ENCODE data around the gene GABBR1. TPM values are rescaled to one million over a fixed set of nuclear protein-coding genes. Genes with fewer than 3 reads are reported as not detected.
A peak's percentile ranks its signal among the peaks of the same experiment; 100 is the strongest.

Gene GABBR1
- polyA plus RNA-seq, 3 donors = 56.9 to 94.6 (median 89.2) TPM

GRCh38 chr6:29626948-29627754 is 5.8 kb downstream of the GABBR1 start:
- no peak for DNase-seq

DNA sequence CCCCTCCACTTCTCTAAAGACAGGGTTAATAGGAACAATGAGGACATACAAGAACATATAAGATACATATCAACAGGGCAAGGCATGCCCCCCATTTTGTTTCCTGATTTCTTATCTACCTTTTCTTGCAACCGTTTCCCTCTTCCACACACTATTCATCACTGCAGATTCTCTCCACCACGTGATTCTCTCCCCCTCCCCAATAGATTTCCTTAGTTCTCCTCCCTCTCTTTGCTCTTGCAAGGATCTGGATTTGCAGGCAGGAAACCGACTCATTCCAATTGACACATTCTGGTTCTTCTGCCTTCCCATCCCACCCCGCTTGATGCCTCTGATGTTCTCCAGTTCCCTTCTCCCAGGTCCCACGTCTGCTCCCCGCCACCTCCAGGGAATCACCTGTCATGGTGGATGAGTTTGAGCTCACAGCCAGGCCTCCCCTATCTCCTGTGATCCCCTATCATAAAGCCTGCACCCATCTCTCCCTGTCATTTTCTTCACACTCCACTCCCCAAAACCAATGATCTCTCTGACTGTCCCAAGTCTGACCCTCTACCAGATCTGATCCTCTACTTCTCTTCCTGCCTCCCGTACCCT is 7.5 kb downstream of the GABBR1 start:
- DNase-seq = no peak

DNA sequence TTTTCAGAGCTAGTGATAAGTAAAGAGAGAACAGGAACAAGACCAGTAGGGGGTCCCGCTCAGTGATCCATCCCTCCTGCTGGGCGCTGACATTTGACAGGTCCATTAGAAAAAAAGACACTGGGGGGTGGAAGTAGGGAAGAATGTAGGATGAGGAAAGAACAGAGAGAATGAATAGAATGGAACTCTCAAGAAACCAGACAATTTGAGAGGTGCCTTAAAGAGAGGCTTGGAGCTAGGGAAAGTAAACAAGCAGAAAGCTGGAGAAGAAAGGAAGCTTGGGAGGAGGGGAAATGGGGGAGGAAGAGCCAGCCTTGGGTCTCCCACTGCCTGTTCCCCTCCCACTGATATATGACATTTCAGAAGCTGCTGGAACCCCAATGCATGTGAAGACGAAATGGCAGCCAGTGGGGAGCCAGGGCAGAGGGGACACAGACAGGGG is 8.4 kb downstream of the GABBR1 start:
- no peak for DNase-seq

DNA sequence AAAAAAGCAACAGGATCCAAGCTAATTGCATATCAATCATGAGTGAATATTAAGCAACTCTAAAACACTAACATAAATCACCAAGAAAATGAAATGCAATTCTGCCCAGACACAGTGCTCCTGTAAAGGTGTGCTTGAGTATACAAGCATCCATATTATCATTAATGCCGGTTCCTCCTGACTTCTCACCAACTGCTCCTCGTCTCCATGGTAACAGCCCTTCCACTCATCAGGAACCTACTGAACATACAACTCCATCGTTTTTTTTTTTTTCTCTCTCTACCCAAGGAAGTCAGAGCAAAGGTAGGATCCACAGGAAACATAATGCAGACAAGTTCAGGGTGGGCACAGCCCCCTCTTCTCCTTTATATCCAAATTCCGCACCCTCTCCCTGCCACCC is 12.4 kb downstream of the GABBR1 start:
- DNase-seq = no peak

- no peak for DNase-seq
Observed at GRCh38 chr6:29619578-29620160, 13.3 kb downstream of the GABBR1 start.

- DNase-seq = no peak
Observed at GRCh38 chr6:29617782-29618554, 15.0 kb downstream of the GABBR1 start.

- no peak for DNase-seq
Observed at GRCh38 chr6:29611426-29611825, 21.6 kb downstream of the GABBR1 start.

GRCh38 chr6:29610540-29610939 is 22.4 kb downstream of the GABBR1 start:
- no peak for DNase-seq

DNA sequence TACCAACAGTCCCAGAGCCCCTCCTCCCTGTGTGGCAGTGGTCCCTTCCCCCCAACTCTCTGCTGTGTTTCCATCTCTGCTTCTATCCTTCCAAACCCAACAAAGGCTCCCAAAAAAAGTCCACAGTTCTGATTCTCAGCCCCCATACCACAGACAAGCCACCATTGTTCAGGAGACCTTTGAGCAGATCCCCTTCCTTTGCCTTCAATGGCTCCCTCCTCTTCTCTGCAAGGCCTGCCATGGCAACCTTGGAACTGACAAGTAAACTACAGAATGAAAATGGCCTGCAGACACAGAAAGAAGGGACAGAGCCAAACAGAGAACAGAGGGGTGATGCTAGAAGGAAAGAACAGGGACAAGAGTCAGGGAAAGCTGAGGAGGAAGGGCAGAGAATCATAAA is 24.9 kb downstream of the GABBR1 start:
- no peak for DNase-seq

GRCh38 chr6:29603930-29604329 is 29.1 kb downstream of the GABBR1 start:
- DNase-seq = no peak

DNA sequence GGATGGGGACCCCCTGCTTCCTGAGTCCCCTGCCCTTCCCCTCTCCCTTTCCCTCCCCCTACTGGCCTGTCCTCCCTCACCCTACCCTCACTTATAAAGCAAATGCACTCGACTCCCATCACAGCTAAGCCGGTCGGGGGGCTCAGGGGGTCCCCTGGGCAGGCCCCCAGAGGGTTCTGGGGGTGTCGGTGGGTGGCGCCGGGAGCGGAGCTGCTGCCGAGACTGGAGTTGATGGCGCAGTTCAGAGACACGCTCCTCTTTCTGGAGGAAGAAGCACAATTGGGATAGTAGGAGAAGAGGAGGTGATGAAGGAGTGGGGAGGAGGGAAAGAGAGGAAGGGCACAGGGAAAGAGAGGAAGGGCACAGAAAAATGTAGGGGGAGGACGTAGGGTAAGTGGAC is 29.5 kb downstream of the GABBR1 start:
- DNase-seq = no peak

GRCh38 chr6:29602564-29603361 is 30.2 kb downstream of the GABBR1 start:
- DNase-seq = no peak

GRCh38 chr6:29598172-29598747 is 34.7 kb downstream of the GABBR1 start:
- DNase-seq = no peak

DNA sequence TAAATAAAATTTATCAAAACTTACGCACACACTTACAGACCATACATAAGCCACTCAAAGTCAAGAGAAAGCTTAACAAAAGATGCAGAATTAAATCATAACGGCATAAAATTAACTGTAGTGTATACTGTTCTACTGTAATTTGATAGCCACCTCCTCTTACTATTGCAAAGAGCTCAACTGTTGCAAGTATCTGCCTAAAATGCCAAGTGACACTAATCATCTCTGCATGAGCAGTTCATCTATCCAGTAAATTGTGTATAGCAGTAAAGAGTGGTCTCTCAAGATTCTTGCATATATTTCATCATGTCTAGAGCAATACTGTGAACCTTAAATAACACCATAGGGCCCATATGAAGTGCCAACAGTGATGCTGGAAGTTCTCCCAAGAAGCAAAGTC is 35.8 kb downstream of the GABBR1 start:
- DNase-seq = no peak

GRCh38 chr6:29596381-29596900 is 36.5 kb downstream of the GABBR1 start:
- no peak for DNase-seq

DNA sequence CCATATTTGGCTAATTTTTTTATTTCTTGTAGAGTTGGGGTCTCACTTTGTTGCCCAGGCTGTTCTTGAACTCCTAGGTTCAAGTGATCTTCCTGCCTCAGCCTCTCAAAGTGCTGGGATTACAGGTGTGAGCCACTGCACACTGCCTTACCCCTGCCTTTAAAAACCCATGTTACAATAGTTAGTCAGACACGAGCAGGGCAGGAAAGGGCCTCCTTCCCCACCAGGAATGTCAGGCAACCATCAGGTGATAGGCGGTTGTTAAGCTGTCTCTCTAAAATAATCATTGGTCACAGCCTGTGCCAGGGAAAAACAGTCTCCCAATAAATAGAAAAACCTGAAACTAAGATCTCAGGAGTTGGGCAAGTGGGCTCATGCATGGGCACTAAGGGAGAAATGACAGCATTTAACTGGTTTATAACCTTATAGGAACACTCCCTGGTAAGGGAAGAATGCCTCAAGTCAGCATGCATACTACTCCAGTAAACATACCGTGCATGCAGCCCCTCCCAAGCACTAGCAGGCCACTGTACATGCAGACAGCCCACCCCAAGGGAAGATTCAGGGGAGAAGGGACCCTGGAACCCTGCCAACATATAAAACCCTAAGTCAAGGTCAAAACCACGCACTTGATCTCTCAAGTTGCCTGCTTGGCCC is 39.7 kb downstream of the GABBR1 start:
- no peak for DNase-seq

GRCh38 chr6:29591677-29592076 is 41.3 kb downstream of the GABBR1 start:
- DNase-seq = no peak

- DNase-seq = no peak
Observed at GRCh38 chr6:29590218-29590808, 42.7 kb downstream of the GABBR1 start.

- DNase-seq = peak; percentile 38
Observed at GRCh38 chr6:29589423-29590048, 43.4 kb downstream of the GABBR1 start.
